Keratinocyte (primary cell): ENCODE results near the gene RASGRF2.

Experiments used
- CTCF ChIP-seq, 3 experiments: IDR thresholded peaks in 1 of 3; conservative IDR thresholded peaks in 1 of 3; optimal IDR thresholded peaks in 1 of 3; 2 replicates in 2 of 3; 3 replicates in 1 of 3; pipeline versions ENCODE3 to v1.5.1; 2011; ENCODE audit warnings: low read length in 3 of 3, mild to moderate bottlenecking in 3 of 3, moderate library complexity in 2 of 3, control low read depth in 1 of 3, inconsistent platforms in 1 of 3; ENCODE audit not compliant: insufficient read depth in 2 of 3; ENCODE audit errors: extremely low read depth in 1 of 3
- EZH2 ChIP-seq: IDR thresholded peaks from one replicate; pipeline ENCODE4 v1.6.1; 2012; ENCODE audit warnings: inconsistent platforms, mild to moderate bottlenecking, low read length, moderate library complexity

- TF ChIP-seq CTCF (optimal IDR thresholded peaks at IDR 0.05 in 1 of 3, IDR thresholded peaks at IDR 0.05 in 1 of 3, conservative IDR thresholded peaks at IDR 0.05 in 1 of 3; ENCODE audit: extremely low read depth in 1 of 3, insufficient read depth in 2 of 3, low read length in 3 of 3) = no peak
- no peak for TF ChIP-seq EZH2
These were observed 180.8 kb downstream of the RASGRF2 start for GRCh38 chr5:81140943-81141342.
